Esophagus squamous epithelium (tissue), 4 donors: ENCODE data around the gene GRK5.

Experiments
- CTCF ChIP-seq, 6 experiments: fragments of 450-650 bp in 4 of 6; fragments of 200-600 bp in 2 of 6; sonication (generic) in 2 of 6; IDR thresholded peaks; one replicate each; pipeline ENCODE4 v1.5.1; 2016 to 2019; ENCODE audit warnings: antibody characterized with exemption in 6 of 6, mild to moderate bottlenecking in 4 of 6, moderate library complexity in 4 of 6
- POLR2A ChIP-seq, 4 donors: fragments of 450-650 bp; IDR thresholded peaks; one replicate each; pipeline ENCODE4 v1.6.1; 2017; ENCODE audit warnings: antibody characterized with exemption in 4 of 4, mild to moderate bottlenecking in 4 of 4, moderate library complexity in 3 of 4

GRCh38 chr10:119431034-119431772, 223.8 kb downstream of the GRK5 start:
- TF ChIP-seq CTCF (IDR thresholded peaks at IDR 0.05) (no peak), POLR2A (IDR thresholded peaks at IDR 0.05) (no peak)
